Activated naive CD8-positive, alpha-beta T cell treated with anti-CD3 and anti-CD28 coated beads, Interleukin-2, amount 50 U/mL, for 24 hours (primary cell): Measurements from ENCODE around the gene DVL1.

Source experiments
- ATAC-seq: fragments of 150-1000 bp; cut with Tn5 transposase; one replicate; pipeline ENCODE4 v1.10.0; 2021
- DNase-seq: peaks from one replicate; pipeline ENCODE4 v3.0.0; 2021
- H3K27ac Mint-ChIP-seq: one replicate; pipeline ENCODE4 v1.8.0; 2021; ENCODE audit warnings: mild to moderate bottlenecking, mixed read lengths
- H3K27me3 Mint-ChIP-seq: one replicate; pipeline ENCODE4 v1.8.0; 2021; ENCODE audit warnings: mixed read lengths
- H3K36me3 Mint-ChIP-seq: one replicate; pipeline ENCODE4 v1.8.0; 2021; ENCODE audit warnings: low read depth, mixed read lengths
- H3K4me1 Mint-ChIP-seq: one replicate; pipeline ENCODE4 v1.8.0; 2021; ENCODE audit warnings: mixed read lengths
- H3K4me3 Mint-ChIP-seq: one replicate; pipeline ENCODE4 v1.8.0; 2021; ENCODE audit warnings: mild to moderate bottlenecking, moderate library complexity, mixed read lengths
- H3K9me3 Mint-ChIP-seq: one replicate; pipeline ENCODE4 v1.8.0; 2021; ENCODE audit warnings: mixed read lengths

Gene DVL1

DNA sequence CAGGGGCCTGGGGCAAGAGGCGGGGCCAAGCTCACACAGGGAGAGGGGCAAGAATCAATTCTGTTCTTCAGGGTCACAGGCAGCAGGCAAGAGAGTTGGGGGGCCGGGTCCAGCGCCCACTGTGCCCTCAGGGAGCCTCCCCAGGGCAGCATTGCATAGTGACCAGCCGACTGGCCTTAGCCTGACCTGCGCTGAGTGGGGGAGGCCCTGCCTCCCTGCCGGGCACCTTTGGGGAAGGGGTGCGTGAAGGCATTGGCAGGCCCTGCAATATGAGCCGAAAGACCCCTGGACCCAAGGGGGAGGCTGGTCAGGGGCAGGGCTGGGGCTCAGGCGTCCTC is 56.8 kb downstream of the DVL1 start:
- Mint-ChIP-seq H3K9me3 (no peaks in the 10 kb centered on the region), H3K27me3 (no peaks in the 10 kb centered on the region)
- no peak for ATAC-seq

DNA sequence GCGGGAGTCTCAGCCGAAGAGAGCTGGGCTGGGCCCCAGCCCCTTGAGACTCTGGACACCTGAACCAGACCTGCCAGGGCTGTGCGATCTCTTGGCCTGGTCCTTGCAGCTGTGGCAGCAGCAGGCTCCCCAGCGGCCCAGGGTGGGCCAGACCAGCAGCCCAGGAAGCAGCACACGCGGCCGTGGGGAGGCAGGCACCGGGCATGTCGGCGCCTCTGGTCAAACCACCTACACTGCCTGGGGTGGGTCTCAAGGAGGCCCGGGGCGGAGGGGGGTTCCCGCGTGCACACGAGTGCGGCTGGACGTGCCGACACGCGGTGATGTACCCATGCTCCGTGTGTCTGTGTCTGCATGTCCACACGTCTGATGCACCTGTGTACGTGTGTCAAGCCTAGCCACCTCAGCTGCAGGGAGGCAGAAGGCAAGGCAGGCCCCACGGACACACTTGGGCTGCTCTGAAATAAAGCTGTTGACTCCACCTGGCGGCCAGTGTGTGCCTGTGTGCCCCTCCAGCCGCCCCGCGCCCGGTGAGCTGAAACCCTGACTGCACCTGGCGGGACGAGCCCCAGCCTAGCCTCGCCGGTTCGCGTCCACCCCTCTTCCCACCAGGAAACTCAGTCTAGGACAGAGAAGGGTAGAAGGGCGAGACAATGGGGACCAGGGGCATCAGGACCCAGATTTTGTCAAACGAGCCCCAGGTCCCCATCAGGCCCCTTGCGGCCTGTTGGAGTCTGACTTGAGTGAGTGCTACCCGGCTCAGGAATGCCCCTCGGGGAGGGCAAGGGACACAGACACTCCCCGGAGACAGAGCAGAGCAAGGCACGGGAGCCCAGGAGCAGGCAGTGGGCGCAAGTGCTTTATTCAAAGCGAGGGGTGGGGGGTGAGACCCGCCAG is 57.4 kb downstream of the DVL1 start:
- ATAC-seq, result no peak
- no peak overlapping the region for H3K4me3 Mint-ChIP-seq
- no peak overlapping the region for H3K27ac Mint-ChIP-seq
- peak; percentile 61 for DNase-seq
- H3K27me3 Mint-ChIP-seq, result no peaks in the 10 kb centered on the region
- H3K9me3 Mint-ChIP-seq, result no peaks in the 10 kb centered on the region
- H3K36me3 Mint-ChIP-seq, result no peaks in the 10 kb centered on the region
- H3K4me1 Mint-ChIP-seq, result no peaks in the 10 kb centered on the region

More for the DNA sequence above, 56.8 kb downstream of the DVL1 start:
- no peak overlapping the region for H3K27ac Mint-ChIP-seq
- no peaks in the 10 kb centered on the region for H3K36me3 Mint-ChIP-seq
- H3K4me3 Mint-ChIP-seq, result no peak overlapping the region
- no peak for DNase-seq
- H3K4me1 Mint-ChIP-seq, result no peaks in the 10 kb centered on the region

GRCh38 chr1:1291023-1291528 is 58.1 kb downstream of the DVL1 start:
- H3K27me3 Mint-ChIP-seq, result no peaks in the 10 kb centered on the region
- no peaks in the 10 kb centered on the region for H3K4me1 Mint-ChIP-seq
- no peak overlapping the region for H3K27ac Mint-ChIP-seq
- no peaks in the 10 kb centered on the region for H3K9me3 Mint-ChIP-seq
- DNase-seq (no peak), ATAC-seq (no peak)
- H3K4me3 Mint-ChIP-seq, result no peak overlapping the region
- H3K36me3 Mint-ChIP-seq, result no peaks in the 10 kb centered on the region

GRCh38 chr1:1290238-1290731 is 58.9 kb downstream of the DVL1 start:
- no peaks in the 10 kb centered on the region for H3K4me1 Mint-ChIP-seq
- no peaks in the 10 kb centered on the region for H3K27me3 Mint-ChIP-seq
- H3K9me3 Mint-ChIP-seq, result no peaks in the 10 kb centered on the region
- no peaks in the 10 kb centered on the region for H3K36me3 Mint-ChIP-seq
- peak; percentile 70 for DNase-seq
- no peak overlapping the region for H3K4me3 Mint-ChIP-seq
- no peak overlapping the region for H3K27ac Mint-ChIP-seq
- ATAC-seq, result no peak

DNA sequence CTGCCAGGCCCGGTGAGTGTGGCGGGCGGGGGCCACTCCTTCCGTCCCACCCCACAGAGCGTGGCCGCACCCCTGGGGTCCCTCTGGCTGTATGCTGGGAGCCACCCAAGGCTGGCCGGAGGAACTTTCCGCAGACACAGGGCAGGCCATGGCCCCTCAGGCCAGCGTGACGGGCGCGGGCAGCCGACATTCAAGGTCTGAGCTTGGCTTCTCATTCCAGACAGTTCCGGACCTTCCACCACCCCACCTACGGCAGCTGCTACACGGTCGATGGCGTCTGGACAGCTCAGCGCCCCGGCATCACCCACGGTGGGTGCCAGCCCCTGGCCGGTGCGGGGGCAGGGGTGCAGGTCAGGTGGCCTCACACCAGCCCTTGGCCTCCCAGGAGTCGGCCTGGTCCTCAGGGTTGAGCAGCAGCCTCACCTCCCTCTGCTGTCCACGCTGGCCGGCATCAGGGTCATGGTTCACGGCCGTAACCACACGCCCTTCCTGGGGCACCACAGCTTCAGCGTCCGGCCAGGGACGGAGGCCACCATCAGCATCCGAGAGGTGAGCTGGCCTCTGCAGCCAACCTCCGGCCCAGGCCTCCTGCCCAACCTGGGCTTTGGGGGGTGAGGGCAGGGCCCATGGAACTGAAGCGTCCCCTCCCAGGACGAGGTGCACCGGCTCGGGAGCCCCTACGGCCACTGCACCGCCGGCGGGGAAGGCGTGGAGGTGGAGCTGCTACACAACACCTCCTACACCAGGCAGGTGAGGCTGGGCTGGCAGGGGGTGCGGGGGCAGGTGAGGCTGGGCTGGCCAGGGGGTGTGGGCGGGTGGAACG is 61.7 kb downstream of the DVL1 start:
- no peak for DNase-seq
- no peak overlapping the region for H3K27ac Mint-ChIP-seq
- H3K4me3 Mint-ChIP-seq, result no peak overlapping the region
- H3K36me3 Mint-ChIP-seq, result no peaks in the 10 kb centered on the region
- ATAC-seq, result no peak
- H3K9me3 Mint-ChIP-seq, result no peaks in the 10 kb centered on the region
- no peaks in the 10 kb centered on the region for H3K27me3 Mint-ChIP-seq
- H3K4me1 Mint-ChIP-seq, result no peaks in the 10 kb centered on the region

DNA sequence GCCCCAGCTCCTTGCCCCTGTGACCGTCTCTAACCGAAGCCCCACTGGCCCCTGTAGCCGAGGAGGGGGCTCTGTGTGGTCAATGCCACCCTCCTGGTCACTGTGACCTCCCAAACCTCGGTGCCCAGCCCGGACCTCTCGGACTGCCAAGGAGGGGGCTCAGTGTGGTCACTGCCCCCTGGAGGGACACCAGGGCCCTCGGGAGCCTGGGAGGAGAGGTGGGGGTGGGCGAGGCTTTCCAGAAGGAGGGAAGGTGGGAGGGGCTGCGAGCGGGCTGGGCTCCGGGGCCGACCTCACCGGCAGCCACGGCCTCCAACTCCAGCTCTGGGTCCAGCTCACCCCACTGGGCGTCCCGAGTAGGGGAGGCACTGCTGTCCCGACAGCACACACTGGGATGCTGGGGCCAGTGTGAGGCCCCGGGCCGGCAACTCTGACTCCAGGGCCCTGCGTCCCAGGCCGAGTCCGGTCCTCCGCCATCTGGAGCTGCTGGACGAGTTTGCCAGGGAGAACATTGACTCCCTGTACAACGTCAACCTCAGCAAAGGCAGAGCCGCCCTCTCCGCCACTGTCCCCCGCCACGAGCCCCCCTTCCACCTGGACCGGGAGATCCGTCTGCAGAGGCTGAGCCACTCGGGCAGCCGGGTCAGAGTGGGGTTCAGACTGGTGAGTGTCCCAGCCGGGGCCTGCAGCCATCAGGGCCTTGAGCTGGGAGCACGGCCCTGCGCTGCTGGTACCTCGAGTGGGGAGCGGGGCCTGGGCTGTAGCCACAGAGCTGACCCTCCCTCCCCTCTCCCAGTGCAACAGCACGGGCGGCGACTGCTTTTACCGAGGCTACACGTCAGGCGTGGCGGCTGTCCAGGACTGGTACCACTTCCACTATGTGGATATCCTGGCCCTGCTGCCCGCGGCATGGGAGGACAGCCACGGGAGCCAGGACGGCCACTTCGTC is 62.6 kb downstream of the DVL1 start:
- Mint-ChIP-seq H3K27ac (no peak overlapping the region), H3K36me3 (no peaks in the 10 kb centered on the region), H3K27me3 (no peaks in the 10 kb centered on the region), H3K4me3 (no peak overlapping the region), H3K4me1 (no peaks in the 10 kb centered on the region), H3K9me3 (no peaks in the 10 kb centered on the region)
- ATAC-seq, result no peak
- DNase-seq, result no peak

- no peaks in the 10 kb centered on the region for H3K4me1 Mint-ChIP-seq
- H3K27me3 Mint-ChIP-seq, result no peaks in the 10 kb centered on the region
- no peak overlapping the region for H3K27ac Mint-ChIP-seq
- no peaks in the 10 kb centered on the region for H3K36me3 Mint-ChIP-seq
- no peaks in the 10 kb centered on the region for H3K9me3 Mint-ChIP-seq
- DNase-seq (no peak), ATAC-seq (no peak)
- no peak overlapping the region for H3K4me3 Mint-ChIP-seq
Measured at GRCh38 chr1:1285611-1286311, 63.5 kb downstream of the DVL1 start.
